Stomach (tissue), 4 donors: ENCODE measurements around the gene NSF.
"Not testable (repeated sequence)": the region's sequence is repeated elsewhere in the genome, so short reads cannot be mapped to it uniquely, and the experiment has no call there.

Experiments used
- CTCF ChIP-seq, 7 experiments: fragments of 450-650 bp in 4 of 7; fragments of 200-600 bp in 3 of 7; sonication (generic) in 3 of 7; IDR thresholded peaks; one replicate each; pipeline ENCODE4 v1.5.1; 2016 to 2019; ENCODE audit warnings: antibody characterized with exemption in 7 of 7, control low read depth in 2 of 7, mild to moderate bottlenecking in 1 of 7
- EP300 ChIP-seq: sonication (generic); formaldehyde crosslinking; IDR thresholded peaks from one replicate; pipeline ENCODE4 v1.6.1; 2017; ENCODE audit warnings: antibody characterized with exemption
- POLR2AphosphoS5 ChIP-seq, 3 donors: sonication (generic); formaldehyde crosslinking; IDR thresholded peaks; one replicate each; pipeline ENCODE4 v1.6.1; 2016; ENCODE audit warnings: antibody characterized with exemption in 3 of 3

- not testable (repeated sequence) for TF ChIP-seq CTCF (IDR thresholded peaks at IDR 0.05); EP300; POLR2AphosphoS5 (IDR thresholded peaks at IDR 0.05)
Measured at GRCh38 chr17:46591332-46591731, 863 bp downstream of the NSF start.
